Stimulated activated CD8-positive, alpha-beta memory T cell treated with anti-CD3 and anti-CD28 coated beads, Interleukin-12 subunit alpha, Interleukin-12 subunit beta, amount 100 ng/mL, for 1 hour (primary cell): Measurements from ENCODE around the gene DPYSL5.

Source experiments
- DNase-seq: peaks from one replicate; pipeline ENCODE4 v3.0.0-alpha.2; 2020; ENCODE audit warnings: low read depth

The DPYSL5 gene

GRCh38 chr2:26994983-26995382, 147.1 kb downstream of the DPYSL5 start:
- DNase-seq = no peak

DNA sequence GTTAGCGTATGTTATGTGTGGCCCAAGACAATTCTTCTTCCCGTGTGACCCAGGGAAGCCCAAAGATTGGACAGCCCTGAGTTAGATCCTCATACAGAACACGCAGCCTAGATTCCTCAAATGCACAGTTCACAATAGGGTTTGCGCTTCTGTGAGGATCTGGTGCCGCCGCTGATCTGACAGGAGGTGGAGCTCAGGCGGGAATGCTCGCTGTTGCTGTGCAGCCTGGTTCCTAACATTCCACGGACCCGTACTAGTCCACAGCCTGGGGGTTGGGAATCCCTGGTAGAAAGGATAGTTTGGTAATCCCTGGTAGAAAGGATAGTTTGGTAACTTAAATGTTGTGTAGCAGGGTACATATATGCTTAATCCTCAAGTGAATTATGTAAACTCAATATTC, 149.5 kb downstream of the DPYSL5 start:
- DNase-seq = no peak

DNA sequence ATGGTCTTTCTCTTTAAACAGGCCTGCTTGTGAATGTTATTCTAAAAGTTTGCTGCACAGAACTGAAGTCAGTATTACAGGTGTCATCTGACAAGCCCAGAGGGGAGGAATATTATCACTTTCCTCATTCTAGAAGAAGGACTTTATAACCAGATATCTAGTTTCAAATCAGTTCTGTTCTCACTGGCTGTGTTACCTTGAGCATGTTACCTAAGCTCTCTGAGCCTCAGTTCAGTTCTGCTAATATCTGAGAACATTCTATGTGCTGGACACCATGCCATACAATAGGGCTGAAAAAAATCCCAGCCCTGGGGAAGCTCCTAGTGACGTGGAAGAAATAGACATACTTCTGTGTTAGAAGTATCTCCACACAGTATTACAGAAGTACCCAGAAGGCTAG, 150.4 kb downstream of the DPYSL5 start:
- no peak for DNase-seq
